Mesothelial cell of epicardium (in vitro differentiated cells): Measurements from ENCODE around the gene ANKRD66. TPM values are rescaled to one million over a fixed set of nuclear protein-coding genes. Genes with fewer than 3 reads are reported as not detected.
"Not testable (repeated sequence)": the region's sequence is repeated elsewhere in the genome, so short reads cannot be mapped to it uniquely, and the experiment has no call there.

Experiments used
- DNase-seq, 2 experiments: peaks; one replicate each; pipeline ENCODE4 v3.0.0; 2021; ENCODE audit warnings: low spot score in 2 of 2; ENCODE audit not compliant: unreplicated experiment in 2 of 2
- H3K27ac Mint-ChIP-seq: 2 replicates; pipeline ENCODE4 v1.8.0; 2021; ENCODE audit warnings: mixed read lengths
- H3K27me3 Mint-ChIP-seq: 2 replicates; pipeline ENCODE4 v1.8.0; 2021; ENCODE audit warnings: low read depth, mixed read lengths
- H3K36me3 Mint-ChIP-seq: 2 replicates; pipeline ENCODE4 v1.8.0; 2021; ENCODE audit warnings: mixed read lengths
- H3K4me1 Mint-ChIP-seq: 2 replicates; pipeline ENCODE4 v1.8.0; 2021; ENCODE audit warnings: mixed read lengths
- H3K4me3 Mint-ChIP-seq: 2 replicates; pipeline ENCODE4 v1.8.0; 2021; ENCODE audit warnings: mild to moderate bottlenecking, moderate library complexity, mixed read lengths
- H3K9me3 Mint-ChIP-seq: 2 replicates; pipeline ENCODE4 v1.8.0; 2021; ENCODE audit warnings: mixed read lengths
- total RNA-seq: library from RNA; stranded (reverse); gene quantifications from 3 replicates; pipeline ENCODE4 v1.2.1, GENCODE V29; 2021
- TF ChIP-seq, protein P1 (sequence below): fragments of 200-600 bp; sonication (generic); IDR thresholded peaks from one replicate; pipeline ENCODE4 v1.5.0; 2021; ENCODE audit warnings: antibody characterized with exemption; ENCODE audit not compliant: unreplicated experiment

The ANKRD66 gene
- total RNA-seq, 1 donor from 2014 or later: not detected

DNA sequence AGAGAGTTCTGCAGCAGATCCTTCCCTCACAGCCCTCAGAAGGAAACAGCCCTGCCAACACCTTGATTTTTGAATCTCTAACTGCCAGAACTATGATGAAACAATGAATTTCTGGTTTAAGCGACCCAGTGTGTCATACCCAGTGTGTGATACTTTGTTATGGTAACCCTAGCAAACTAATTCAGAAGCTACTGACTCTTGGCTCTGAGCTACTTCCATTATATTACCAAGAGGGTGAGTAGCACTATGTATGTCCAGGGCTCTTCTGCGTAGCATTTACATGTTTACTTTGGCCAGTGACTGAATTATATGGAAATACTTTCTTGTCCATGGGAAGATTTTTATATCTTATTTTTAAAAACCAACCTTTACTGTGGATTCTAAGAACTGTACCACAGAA lies 16.7 kb downstream of the ANKRD66 start:
- Mint-ChIP-seq H3K27ac (no peak overlapping the region), H3K4me3 (no peak overlapping the region), H3K9me3 (peaks cover 12% of the 10 kb centered on the region), H3K27me3 (no peaks in the 10 kb centered on the region), H3K4me1 (no peaks in the 10 kb centered on the region), H3K36me3 (no peaks in the 10 kb centered on the region)
- DNase-seq: no peak
- TF ChIP-seq, protein P1, sequence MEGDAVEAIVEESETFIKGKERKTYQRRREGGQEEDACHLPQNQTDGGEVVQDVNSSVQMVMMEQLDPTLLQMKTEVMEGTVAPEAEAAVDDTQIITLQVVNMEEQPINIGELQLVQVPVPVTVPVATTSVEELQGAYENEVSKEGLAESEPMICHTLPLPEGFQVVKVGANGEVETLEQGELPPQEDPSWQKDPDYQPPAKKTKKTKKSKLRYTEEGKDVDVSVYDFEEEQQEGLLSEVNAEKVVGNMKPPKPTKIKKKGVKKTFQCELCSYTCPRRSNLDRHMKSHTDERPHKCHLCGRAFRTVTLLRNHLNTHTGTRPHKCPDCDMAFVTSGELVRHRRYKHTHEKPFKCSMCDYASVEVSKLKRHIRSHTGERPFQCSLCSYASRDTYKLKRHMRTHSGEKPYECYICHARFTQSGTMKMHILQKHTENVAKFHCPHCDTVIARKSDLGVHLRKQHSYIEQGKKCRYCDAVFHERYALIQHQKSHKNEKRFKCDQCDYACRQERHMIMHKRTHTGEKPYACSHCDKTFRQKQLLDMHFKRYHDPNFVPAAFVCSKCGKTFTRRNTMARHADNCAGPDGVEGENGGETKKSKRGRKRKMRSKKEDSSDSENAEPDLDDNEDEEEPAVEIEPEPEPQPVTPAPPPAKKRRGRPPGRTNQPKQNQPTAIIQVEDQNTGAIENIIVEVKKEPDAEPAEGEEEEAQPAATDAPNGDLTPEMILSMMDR: no peak

DNA sequence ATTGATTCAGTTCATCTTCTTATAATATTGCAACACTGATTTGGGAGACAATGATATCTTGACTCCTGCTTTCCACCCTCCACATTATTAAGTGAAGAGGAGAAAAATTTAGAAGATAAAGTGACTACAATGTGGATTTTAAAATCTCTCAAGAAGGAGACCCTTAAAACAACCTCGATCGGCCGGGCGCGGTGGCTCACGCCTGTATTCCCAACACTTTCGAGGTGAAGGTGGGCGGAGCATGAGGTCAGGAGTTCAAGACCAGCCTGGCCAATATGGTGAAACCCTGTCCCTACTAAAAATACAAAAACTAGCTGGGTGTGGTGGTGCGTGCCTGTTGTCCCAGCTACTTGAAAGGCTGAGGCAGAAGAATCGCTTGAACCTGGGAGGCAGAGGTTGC lies 17.5 kb downstream of the ANKRD66 start:
- not testable (repeated sequence) for H3K27me3 Mint-ChIP-seq, H3K27ac Mint-ChIP-seq, H3K4me3 Mint-ChIP-seq, DNase-seq, H3K4me1 Mint-ChIP-seq, H3K36me3 Mint-ChIP-seq
- peaks cover 12% of the 10 kb centered on the region for H3K9me3 Mint-ChIP-seq

DNA sequence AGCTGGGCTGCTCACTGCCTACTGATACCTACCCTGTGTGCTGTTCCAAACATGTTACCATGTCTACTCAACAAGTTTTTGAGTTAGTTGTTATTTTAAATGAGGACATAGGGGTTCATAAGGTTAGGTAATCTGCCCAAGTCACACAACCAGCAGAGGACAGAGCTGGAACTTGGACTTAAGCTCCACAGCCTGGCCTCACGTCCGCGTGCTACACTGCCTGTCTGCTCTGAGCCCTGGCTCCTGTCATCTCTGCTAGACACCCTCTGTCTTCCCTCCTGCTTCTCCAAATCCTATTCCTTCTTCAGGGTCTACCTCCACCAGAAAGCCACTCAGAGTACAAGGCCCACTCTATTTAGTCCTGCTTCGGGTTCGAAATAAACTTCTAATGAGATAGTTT lies 18.2 kb downstream of the ANKRD66 start:
- DNase-seq: no peak
- Mint-ChIP-seq H3K27ac (no peak overlapping the region), H3K4me1 (no peaks in the 10 kb centered on the region), H3K36me3 (no peaks in the 10 kb centered on the region), H3K4me3 (no peak overlapping the region), H3K27me3 (no peaks in the 10 kb centered on the region), H3K9me3 (peaks cover 12% of the 10 kb centered on the region)
- TF ChIP-seq, protein P1: no peak

DNA sequence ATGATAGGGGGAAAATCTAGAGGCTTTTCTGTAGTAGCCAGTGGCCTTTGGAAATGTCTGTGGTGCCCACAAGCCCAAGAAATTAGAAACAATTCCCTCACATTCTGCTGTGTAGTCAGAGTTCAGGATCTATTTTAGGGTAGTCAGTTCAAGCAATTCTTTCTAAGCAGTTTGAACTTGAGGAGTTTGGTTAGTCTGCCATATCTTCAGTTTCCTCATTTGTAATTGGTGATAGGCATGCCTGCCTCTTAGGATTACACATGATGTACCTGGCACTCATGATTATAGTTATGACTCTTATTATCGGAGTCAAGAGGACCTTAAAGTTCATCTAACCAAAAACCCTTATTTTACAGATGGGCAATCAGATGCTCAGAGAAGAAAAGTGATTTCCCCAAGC lies 25.3 kb downstream of the ANKRD66 start:
- no peaks in the 10 kb centered on the region for H3K36me3 Mint-ChIP-seq
- H3K4me3 Mint-ChIP-seq: no peak overlapping the region
- H3K9me3 Mint-ChIP-seq: peaks cover 9% of the 10 kb centered on the region
- H3K4me1 Mint-ChIP-seq: no peaks in the 10 kb centered on the region
- H3K27ac Mint-ChIP-seq: no peak overlapping the region
- DNase-seq: no peak
- no peaks in the 10 kb centered on the region for H3K27me3 Mint-ChIP-seq
- TF ChIP-seq, protein P1: no peak

DNA sequence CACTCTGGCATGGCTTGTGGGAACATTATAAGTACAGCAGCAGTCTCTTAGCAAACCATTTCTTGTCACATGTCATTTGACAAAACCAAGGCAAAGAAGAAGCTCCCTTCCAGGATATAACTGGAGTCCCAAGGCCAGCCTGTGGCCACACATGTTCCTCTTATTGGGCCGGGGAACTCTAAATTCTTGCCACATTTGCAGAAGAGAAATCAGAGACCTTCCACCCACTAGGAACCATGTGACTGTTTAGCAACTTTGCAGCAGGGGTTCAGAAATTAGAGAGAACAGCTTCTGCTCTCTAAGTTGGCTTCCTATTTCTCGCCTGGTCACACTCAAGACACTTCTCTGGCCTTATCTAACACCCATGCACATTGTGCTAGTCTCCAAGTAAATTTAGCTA lies 26.0 kb downstream of the ANKRD66 start:
- H3K27me3 Mint-ChIP-seq: no peaks in the 10 kb centered on the region
- TF ChIP-seq, protein P1: no peak
- H3K9me3 Mint-ChIP-seq: peaks cover 2% of the 10 kb centered on the region
- no peak overlapping the region for H3K27ac Mint-ChIP-seq
- no peak overlapping the region for H3K4me3 Mint-ChIP-seq
- H3K36me3 Mint-ChIP-seq: no peaks in the 10 kb centered on the region
- H3K4me1 Mint-ChIP-seq: no peaks in the 10 kb centered on the region
- DNase-seq: no peak

DNA sequence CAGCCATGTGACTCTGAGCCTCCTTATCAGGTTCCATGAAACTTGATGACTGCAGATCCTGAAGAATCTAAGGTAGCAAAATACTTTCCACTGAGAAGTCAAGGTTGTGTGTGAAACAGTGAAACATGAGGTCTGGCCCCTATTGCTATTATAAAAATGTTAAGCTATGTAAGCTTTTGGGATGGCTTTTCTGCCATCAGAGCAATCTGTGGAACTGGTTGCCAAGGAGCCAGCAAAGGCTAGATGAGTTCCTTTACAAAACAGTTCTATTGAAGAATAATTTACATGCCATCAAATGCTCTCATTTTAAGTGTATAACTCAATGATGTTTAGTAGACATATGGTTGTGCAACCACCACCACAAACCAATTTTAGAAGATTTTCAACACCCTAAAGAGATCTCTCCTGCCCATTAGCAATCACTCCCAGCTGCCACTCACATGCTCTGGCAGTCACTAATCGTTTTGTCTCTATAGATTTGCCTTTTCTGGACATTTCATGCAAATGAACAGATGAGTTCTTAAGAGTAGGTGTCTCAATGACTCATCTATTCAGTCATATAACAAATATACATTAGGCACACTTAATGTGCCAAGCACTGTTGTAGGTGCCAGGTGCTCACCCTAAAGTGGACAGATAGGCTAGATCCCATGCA lies 26.6 kb downstream of the ANKRD66 start:
- H3K4me3 Mint-ChIP-seq: no peak overlapping the region
- TF ChIP-seq, protein P1: no peak
- no peaks in the 10 kb centered on the region for H3K27me3 Mint-ChIP-seq
- no peak for DNase-seq
- no peaks in the 10 kb centered on the region for H3K36me3 Mint-ChIP-seq
- no peak overlapping the region for H3K27ac Mint-ChIP-seq
- H3K9me3 Mint-ChIP-seq: no peaks in the 10 kb centered on the region
- no peaks in the 10 kb centered on the region for H3K4me1 Mint-ChIP-seq

DNA sequence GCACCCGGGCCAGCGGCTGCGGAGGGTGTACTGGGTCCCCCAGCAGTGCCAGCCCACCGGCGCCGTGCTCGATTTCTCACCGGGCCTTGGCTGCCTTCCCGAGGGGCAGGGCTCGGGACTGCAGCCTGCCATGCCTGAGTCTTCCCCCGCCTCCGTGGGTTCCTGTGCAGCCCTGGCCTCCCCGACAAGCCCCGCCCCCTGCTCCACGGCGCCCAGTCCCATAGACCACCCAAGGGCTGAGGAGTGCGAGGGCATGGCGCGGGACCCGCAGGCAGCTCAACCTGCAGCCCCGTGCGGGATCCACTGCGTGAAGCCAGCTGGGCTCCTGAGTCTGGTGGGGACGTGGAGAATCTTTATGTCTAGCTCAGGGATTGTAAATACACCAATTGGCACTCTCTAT lies 28.0 kb downstream of the ANKRD66 start:
- not testable (repeated sequence) for H3K36me3 Mint-ChIP-seq, DNase-seq, H3K27me3 Mint-ChIP-seq, H3K4me3 Mint-ChIP-seq, H3K9me3 Mint-ChIP-seq, H3K4me1 Mint-ChIP-seq, H3K27ac Mint-ChIP-seq
